Activated CD8-positive, alpha-beta T cell treated with anti-CD3 and anti-CD28 coated beads, Interleukin-2, amount 10 ng/mL, durations not matched to agents 7 days and 5 days (primary cell): ENCODE measurements around the gene HS1BP3. TPM values are rescaled to one million over a fixed set of nuclear protein-coding genes. Genes with fewer than 3 reads are reported as not detected.

Source experiments
- ATAC-seq: fragments of 150-1000 bp; cut with Tn5 transposase; one replicate; pipeline ENCODE4 v1.10.0; 2021; ENCODE audit warnings: moderate library complexity
- CTCF ChIA-PET: fragments of 350-600 bp; sonication (Branson Sonifier 250); formaldehyde crosslinking; loops from one replicate; lab custom pipeline; 2021; ENCODE audit warnings: antibody characterized with exemption; lab: Charles Lee
- POLR2A ChIA-PET: fragments of 350-600 bp; sonication (Branson Sonifier 250); formaldehyde crosslinking; loops from one replicate; lab custom pipeline; 2021; ENCODE audit warnings: antibody characterized with exemption; lab: Charles Lee
- DNase-seq: peaks from one replicate; pipeline ENCODE4 v3.0.0-alpha.2; 2020
- H3K27ac Mint-ChIP-seq: one replicate; pipeline ENCODE4 v1.8.0; 2021; ENCODE audit warnings: mild to moderate bottlenecking, mixed read lengths
- H3K27me3 Mint-ChIP-seq: one replicate; pipeline ENCODE4 v1.8.0; 2021; ENCODE audit warnings: low read depth, mixed read lengths
- H3K36me3 Mint-ChIP-seq: one replicate; pipeline ENCODE4 v1.8.0; 2021; ENCODE audit warnings: low read depth, mixed read lengths
- H3K4me1 Mint-ChIP-seq: one replicate; pipeline ENCODE4 v1.8.0; 2021; ENCODE audit warnings: low read depth, mixed read lengths
- H3K4me3 Mint-ChIP-seq: one replicate; pipeline ENCODE4 v1.8.0; 2021; ENCODE audit warnings: mild to moderate bottlenecking, mixed read lengths
- H3K9me3 Mint-ChIP-seq: one replicate; pipeline ENCODE4 v1.8.0; 2022; ENCODE audit warnings: mixed read lengths; ENCODE audit not compliant: insufficient read depth
- total RNA-seq, 2 experiments: library from RNA; stranded (reverse); gene quantifications; one replicate each; pipeline ENCODE4 v1.2.3, GENCODE V29; 2021

Gene HS1BP3
- total RNA-seq, 2 experiments from 2014 or later: 10.5 to 11.2 TPM

DNA sequence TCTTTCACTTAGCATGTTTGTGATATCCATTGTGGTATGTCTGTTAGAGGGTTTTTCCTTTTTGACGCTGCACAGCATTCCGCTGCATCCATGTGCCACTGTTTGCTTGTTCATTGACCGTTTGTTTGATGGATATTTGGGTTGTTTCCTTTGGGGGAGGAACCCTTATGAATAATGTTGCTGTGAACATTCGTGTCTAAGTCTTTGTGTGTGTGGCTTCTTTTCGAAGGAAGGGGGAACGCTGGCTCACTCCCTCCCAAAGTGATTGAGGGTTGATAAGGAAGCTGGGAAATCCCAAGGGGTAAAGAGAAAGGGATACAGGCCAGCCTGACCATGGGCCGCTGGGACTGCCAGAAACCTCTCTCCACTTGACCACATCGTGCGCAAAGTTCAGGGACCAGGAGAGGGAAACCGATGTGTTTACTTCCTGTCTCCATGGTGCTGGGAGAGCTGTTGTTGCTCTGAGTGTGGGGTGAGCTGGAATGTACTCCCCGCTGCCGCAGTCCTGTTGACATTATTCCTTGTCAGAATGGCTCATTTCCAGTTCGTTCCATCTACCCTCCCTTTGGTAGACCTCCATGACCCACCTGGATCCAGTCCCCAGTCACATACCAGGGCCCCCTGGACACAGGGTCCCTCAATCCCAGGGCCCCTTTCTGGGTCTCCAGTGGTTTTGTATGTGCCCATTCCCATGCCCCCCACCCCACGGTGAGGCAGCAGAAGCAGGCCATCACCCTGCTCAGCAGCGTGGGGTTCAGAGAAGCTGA lies 39.6 kb downstream of the HS1BP3 start:
- Mint-ChIP-seq H3K27me3 (no peaks in the 10 kb centered on the region), H3K4me1 (no peaks in the 10 kb centered on the region), H3K27ac (no peak overlapping the region), H3K4me3 (no peak overlapping the region), H3K9me3 (no peaks in the 10 kb centered on the region), H3K36me3 (no peaks in the 10 kb centered on the region)
- ChIA-PET POLR2A (no interaction called here), CTCF (no interaction called here)
- no peak for ATAC-seq
- no peak for DNase-seq

DNA sequence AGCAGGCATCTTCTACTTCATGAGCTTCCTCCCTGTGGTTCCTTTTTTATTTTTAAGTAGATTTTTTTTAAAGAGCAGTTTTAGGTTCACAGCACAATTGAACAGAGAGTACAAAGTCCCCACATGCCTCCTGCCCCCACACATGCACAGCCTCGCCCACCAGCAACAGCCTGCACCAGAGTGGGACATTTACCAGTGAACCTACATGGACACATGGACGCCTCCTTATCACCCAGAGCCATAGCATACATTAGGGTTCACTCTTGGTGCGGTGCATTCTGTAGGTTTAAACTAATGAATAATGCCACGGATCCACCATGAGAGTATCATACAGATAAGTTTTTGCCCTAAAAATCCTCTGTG lies 40.9 kb downstream of the HS1BP3 start:
- Mint-ChIP-seq H3K27ac (no peak overlapping the region), H3K4me3 (no peak overlapping the region), H3K36me3 (no peaks in the 10 kb centered on the region), H3K27me3 (no peaks in the 10 kb centered on the region), H3K4me1 (no peaks in the 10 kb centered on the region), H3K9me3 (no peaks in the 10 kb centered on the region)
- no peak for DNase-seq
- CTCF ChIA-PET: no interaction called here
- no peak for ATAC-seq
- POLR2A ChIA-PET: no interaction called here

DNA sequence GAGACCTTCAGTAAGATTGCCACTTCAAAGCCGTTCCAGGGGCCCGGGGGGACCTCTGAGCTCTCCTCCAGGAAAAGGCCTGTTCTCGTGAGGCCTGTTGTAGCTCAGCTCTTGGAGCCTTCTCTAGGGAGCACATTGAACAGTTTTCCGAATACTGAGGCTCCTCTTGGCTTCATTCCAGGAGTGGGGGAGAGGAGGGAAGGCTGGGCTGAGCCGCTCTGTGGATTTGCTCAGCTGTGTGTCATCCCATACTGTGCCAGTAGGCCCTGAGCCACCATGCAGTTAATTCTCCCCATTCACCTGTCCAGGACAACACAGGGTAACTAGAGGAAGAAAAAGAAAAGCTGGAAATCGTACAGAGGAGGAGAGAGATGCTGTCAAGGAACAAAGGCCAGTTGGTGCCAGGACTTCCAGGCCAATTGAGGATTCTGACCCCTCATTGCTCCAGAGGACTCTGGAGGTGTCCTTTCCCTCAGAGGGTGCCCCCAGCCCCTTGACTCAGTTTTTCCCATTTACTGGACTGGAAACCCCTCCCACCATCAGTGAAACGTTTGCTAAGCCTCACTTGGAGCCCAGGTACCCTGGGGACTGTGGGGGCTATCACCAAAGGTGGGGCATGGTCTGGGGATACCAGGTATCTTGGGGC lies 41.4 kb downstream of the HS1BP3 start:
- Mint-ChIP-seq H3K27ac (no peak overlapping the region), H3K4me3 (no peak overlapping the region), H3K9me3 (no peaks in the 10 kb centered on the region), H3K36me3 (no peaks in the 10 kb centered on the region), H3K4me1 (no peaks in the 10 kb centered on the region), H3K27me3 (no peaks in the 10 kb centered on the region)
- ATAC-seq (no peak), DNase-seq (no peak)
- ChIA-PET CTCF (no interaction called here), POLR2A (no interaction called here)

DNA sequence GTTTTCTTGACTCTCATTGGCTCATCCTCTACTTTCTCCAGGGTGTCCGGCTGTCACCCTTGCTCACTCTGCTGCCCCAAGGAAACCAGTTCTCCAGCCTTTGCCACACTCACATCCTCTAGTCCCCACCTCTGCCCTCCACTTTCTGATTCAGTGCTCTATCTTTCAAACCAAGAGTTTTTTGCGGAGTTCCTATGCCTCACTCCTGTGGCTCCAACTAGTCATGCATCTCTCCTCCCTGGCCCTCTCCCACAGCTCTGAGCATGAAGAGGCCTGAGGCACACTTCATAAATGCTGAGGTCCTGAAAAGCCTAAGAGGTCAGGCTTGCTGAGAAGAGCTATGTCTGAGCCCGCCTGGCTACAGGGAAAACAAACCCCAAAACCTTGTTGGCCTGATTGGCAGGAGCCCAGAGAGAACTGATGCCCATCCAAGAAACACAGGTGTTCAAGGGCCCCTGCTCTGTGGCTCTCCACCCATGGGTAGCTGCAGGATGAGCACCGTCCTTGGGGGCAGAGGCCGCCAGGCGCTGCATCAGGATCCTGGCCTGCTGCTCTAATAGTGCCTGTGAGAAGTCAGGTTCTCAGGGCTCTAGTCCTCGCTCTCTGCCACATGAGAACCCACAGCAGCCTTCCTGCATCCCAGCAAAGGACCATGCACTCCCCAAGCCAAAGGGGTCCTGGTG lies 42.1 kb downstream of the HS1BP3 start:
- H3K27me3 Mint-ChIP-seq: no peaks in the 10 kb centered on the region
- no peaks in the 10 kb centered on the region for H3K9me3 Mint-ChIP-seq
- DNase-seq (no peak), ATAC-seq (no peak)
- H3K27ac Mint-ChIP-seq: no peak overlapping the region
- H3K36me3 Mint-ChIP-seq: no peaks in the 10 kb centered on the region
- H3K4me1 Mint-ChIP-seq: no peaks in the 10 kb centered on the region
- ChIA-PET CTCF (no interaction called here), POLR2A (no interaction called here)
- H3K4me3 Mint-ChIP-seq: no peak overlapping the region

DNA sequence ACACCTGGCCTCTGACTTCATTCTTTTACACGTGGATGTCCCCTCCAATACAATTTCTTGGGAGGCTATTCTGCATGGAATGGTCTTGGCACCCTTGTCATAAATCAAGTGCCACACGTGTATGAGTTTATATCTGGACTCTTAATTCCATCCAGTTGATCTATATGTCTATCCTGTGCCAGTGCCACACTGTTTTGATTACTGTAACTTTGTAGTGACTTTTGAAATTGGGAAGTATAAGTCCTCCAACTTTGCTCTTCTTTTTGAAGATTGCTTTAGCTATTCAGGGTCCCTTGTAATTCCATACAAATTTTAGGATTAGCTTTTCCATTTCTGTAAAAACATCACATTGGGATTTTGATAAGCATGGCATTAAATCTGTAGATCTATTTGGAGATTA lies 43.5 kb downstream of the HS1BP3 start:
- no peak for DNase-seq
- Mint-ChIP-seq H3K27me3 (no peaks in the 10 kb centered on the region), H3K9me3 (no peaks in the 10 kb centered on the region), H3K4me3 (no peak overlapping the region), H3K27ac (no peak overlapping the region), H3K4me1 (no peaks in the 10 kb centered on the region), H3K36me3 (no peaks in the 10 kb centered on the region)
- no peak for ATAC-seq
- POLR2A ChIA-PET: no interaction called here
- CTCF ChIA-PET: no interaction called here

DNA sequence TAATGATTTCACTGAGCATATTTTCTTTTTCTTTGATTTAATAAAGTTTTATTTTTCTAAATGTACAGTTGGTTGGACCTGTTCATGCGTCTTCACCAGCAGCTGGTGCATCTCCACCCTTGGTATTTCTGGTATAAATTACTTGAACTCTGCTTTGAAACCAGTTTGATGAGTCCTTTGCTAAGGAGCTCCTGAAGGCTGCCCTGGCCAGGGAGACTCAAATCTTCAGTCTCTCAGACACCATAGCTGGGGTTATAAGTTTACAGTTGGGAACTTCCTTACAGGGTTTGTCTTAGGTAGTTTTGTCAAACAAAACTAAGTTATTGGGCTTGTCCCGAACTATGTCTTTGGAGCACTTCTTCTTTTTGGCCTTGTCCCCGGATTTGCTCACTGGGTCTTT lies 44.7 kb downstream of the HS1BP3 start:
- H3K4me1 Mint-ChIP-seq: no peaks in the 10 kb centered on the region
- CTCF ChIA-PET: interaction anchor here (1.1 kb wide), 1 partner anchor 38 kb away, joined by 3 read pairs; no protein-coding TSS in a partner anchor
- POLR2A ChIA-PET: no interaction called here

DNA sequence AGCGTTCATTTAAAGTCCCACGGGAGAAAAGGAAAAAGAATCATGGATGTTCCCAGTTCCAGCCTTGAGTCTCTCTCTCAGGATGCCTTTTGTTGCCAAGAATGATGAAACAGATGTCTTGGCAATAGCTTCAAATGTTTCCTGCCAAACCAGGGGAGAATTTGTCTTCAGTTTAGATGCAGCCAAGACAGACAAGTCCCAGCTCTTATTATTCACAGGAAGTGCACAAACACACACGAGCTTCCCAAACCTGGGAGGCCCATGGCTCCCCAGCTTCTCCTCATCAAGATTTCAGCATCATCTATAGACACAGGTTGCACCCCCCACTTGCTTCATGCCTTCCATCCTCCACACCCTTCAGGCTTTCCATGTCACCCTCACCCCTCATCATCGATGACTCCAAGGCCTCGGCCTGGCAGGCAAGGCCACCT lies 45.9 kb downstream of the HS1BP3 start:
- Mint-ChIP-seq H3K27ac (no peak overlapping the region), H3K4me3 (no peak overlapping the region), H3K27me3 (no peaks in the 10 kb centered on the region), H3K9me3 (no peaks in the 10 kb centered on the region), H3K4me1 (no peaks in the 10 kb centered on the region), H3K36me3 (no peaks in the 10 kb centered on the region)
- POLR2A ChIA-PET: no interaction called here
- DNase-seq (no peak), ATAC-seq (no peak)
- CTCF ChIA-PET: no interaction called here

More for the DNA sequence above, 44.7 kb downstream of the HS1BP3 start:
- ATAC-seq (no peak), DNase-seq (no peak)
- H3K27ac Mint-ChIP-seq: no peak overlapping the region
- H3K4me3 Mint-ChIP-seq: no peak overlapping the region
- H3K27me3 Mint-ChIP-seq: no peaks in the 10 kb centered on the region
- H3K36me3 Mint-ChIP-seq: no peaks in the 10 kb centered on the region
- H3K9me3 Mint-ChIP-seq: no peaks in the 10 kb centered on the region

DNA sequence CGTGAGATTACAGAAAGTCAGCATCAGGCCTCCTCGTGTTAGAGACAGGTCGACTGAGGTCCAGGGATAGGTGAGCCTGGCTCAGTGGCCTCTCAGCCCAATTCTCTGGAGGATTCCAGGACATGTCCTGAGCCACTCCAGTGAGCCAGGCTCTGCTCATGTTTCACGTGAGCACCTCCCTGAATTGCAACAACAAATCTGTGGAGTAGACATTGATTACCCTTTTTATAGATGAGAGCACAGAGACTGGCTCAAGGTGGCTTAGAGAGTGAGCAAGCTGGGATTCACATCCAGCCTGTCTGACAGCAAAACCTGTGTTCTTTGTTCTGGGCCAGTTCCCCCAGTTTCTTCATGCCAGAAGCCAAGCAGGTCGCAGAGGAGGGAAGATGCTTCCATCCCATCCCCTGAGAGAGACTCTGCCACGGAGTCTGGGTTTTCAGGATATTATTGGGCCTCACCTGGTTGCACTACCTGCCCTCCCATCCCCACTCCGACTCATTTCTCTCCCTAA lies 46.4 kb downstream of the HS1BP3 start:
- no peak overlapping the region for H3K4me3 Mint-ChIP-seq
- no peak for DNase-seq

DNA sequence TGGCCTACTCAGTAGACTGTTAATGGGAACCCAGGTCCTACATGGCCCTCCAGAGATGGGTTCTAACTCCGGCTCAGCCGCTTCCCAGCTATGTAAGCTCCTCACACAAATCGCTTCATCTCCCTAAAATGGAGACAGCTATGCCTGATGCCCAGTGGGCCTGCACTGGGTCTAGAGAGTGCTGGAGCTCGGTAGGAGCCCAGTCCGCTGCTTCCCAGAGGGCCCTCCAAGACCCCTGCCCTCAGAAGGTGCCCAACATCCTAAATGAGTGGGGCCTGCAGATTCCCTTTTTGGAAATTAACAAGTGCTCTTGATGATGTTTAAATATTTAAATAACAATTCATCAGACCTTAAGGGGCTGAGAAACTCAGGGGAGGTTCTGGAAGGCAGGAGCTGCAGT lies 47.1 kb downstream of the HS1BP3 start:
- Mint-ChIP-seq H3K4me3 (no peak overlapping the region), H3K27me3 (no peaks in the 10 kb centered on the region), H3K4me1 (no peaks in the 10 kb centered on the region), H3K36me3 (no peaks in the 10 kb centered on the region), H3K27ac (no peak overlapping the region), H3K9me3 (no peaks in the 10 kb centered on the region)
- DNase-seq (no peak), ATAC-seq (no peak)
- POLR2A ChIA-PET: no interaction called here
- CTCF ChIA-PET: interaction anchor here (1.3 kb wide), 1 partner anchor 38 kb away, joined by 3 read pairs; no protein-coding TSS in a partner anchor

More for the DNA sequence above, 46.4 kb downstream of the HS1BP3 start:
- H3K27me3 Mint-ChIP-seq: no peaks in the 10 kb centered on the region
- ChIA-PET CTCF (no interaction called here), POLR2A (no interaction called here)
- no peak for ATAC-seq
- no peaks in the 10 kb centered on the region for H3K36me3 Mint-ChIP-seq
- no peaks in the 10 kb centered on the region for H3K9me3 Mint-ChIP-seq
- no peak overlapping the region for H3K27ac Mint-ChIP-seq
- no peaks in the 10 kb centered on the region for H3K4me1 Mint-ChIP-seq

DNA sequence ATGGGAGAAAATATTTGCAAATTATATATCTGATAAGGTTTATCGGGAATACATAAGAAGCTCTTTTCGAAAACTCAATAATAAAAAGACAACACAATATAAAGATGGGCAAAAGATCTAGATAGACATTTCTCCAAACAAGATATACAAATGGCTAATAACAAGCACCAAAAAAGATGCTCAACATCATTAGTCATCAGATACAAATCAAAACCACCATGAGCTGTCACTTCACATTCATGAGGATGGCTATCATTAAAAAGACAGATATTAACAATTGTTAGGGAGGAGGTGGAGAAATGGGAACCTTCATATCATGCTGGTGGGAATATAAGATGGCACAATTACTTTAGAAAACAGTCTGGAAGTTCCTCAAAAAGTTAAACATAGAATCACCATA lies 48.1 kb downstream of the HS1BP3 start:
- Mint-ChIP-seq H3K4me1 (peaks cover under 1% of the 10 kb centered on the region), H3K9me3 (no peaks in the 10 kb centered on the region), H3K27ac (no peak overlapping the region), H3K27me3 (no peaks in the 10 kb centered on the region), H3K36me3 (no peaks in the 10 kb centered on the region), H3K4me3 (no peak overlapping the region)
- no peak for ATAC-seq
- POLR2A ChIA-PET: no interaction called here
- CTCF ChIA-PET: interaction anchor here (1.2 to 1.3 kb wide), 2 partner anchors 13 to 39 kb away, joined by 3 to 4 read pairs; no protein-coding TSS in a partner anchor
- no peak for DNase-seq

DNA sequence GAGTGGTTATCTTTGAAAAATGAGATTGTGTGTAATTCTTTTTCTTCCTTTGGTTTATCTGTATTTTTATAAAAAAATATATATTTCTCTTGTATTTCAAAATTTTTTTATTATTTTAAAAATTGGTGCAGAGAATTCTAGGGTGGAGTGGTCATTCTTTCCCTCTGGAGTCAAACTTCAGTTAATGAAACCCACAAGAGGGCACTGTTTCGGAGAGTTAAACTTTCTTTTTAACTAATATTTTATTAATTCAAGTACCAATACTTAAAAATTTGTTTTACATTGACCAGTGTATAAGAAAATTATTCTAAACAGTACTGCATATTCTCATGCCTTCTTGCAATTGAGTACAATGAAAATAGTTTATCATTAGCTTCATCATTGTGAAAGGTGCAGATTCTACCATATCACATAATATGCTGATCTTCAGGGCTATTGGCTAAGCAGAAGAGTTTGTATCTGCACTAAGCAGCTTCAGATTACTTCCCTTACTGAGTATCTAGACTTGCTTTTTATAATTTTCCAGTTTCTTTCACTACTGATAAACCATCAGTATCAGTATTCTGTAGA lies 50.1 kb downstream of the HS1BP3 start:
- ATAC-seq (no peak), DNase-seq (no peak)
- Mint-ChIP-seq H3K36me3 (no peaks in the 10 kb centered on the region), H3K27ac (no peak overlapping the region), H3K4me3 (no peak overlapping the region), H3K4me1 (peaks cover 12% of the 10 kb centered on the region), H3K27me3 (no peaks in the 10 kb centered on the region), H3K9me3 (no peaks in the 10 kb centered on the region)
- POLR2A ChIA-PET: no interaction called here
- CTCF ChIA-PET: no interaction called here
